PFSK-1 (cell line): ENCODE results near the gene RABGAP1L.

ENCODE experiments used
- FOXP2 ChIP-seq: optimal IDR thresholded peaks from 2 replicates; pipeline ENCODE3; 2011; ENCODE audit warnings: borderline replicate concordance, control low read depth, inconsistent platforms; ENCODE audit not compliant: insufficient read depth; ENCODE audit errors: extremely low read length, extremely low read depth
- POLR2AphosphoS5 ChIP-seq: IDR thresholded peaks from 2 replicates; pipeline ENCODE4 v1.6.1; 2012; ENCODE audit warnings: low read depth, mild to moderate bottlenecking, control low read depth, low read length, moderate library complexity
- REST ChIP-seq, 2 experiments: IDR thresholded peaks; 2 replicates each; pipeline versions ENCODE4 v1.6.1 to v1.8.0; 2011 to 2012; ENCODE audit warnings: low read depth in 2 of 2, low read length in 2 of 2, control low read depth in 1 of 2, inconsistent platforms in 1 of 2, mild to moderate bottlenecking in 1 of 2, moderate library complexity in 1 of 2; ENCODE audit not compliant: insufficient read depth in 1 of 2
- SIN3A ChIP-seq: IDR thresholded peaks from 2 replicates; pipeline ENCODE4 v1.6.1; 2012; ENCODE audit warnings: mild to moderate bottlenecking, low read length, moderate library complexity, borderline replicate concordance; ENCODE audit not compliant: insufficient read depth
- TAF1 ChIP-seq: IDR thresholded peaks from 2 replicates; pipeline ENCODE4 v1.6.1; 2012; ENCODE audit warnings: low read length, control low read depth, borderline replicate concordance; ENCODE audit not compliant: insufficient read depth

RABGAP1L gene

GRCh38 chr1:174747613-174748012 is 588.3 kb downstream of the RABGAP1L start:
- TF ChIP-seq FOXP2 (no peak), TAF1 (no peak), POLR2AphosphoS5 (no peak), REST (IDR thresholded peaks at IDR 0.05; ENCODE audit: insufficient read depth in 1 of 2, low read depth in 2 of 2, low read length in 2 of 2) (no peak), SIN3A (no peak)

- TF ChIP-seq SIN3A (no peak), POLR2AphosphoS5 (no peak), TAF1 (no peak), REST (IDR thresholded peaks at IDR 0.05; ENCODE audit: insufficient read depth in 1 of 2, low read depth in 2 of 2, low read length in 2 of 2) (no peak), FOXP2 (no peak)
These were observed 589.3 kb downstream of the RABGAP1L start for GRCh38 chr1:174748586-174748985.

- TF ChIP-seq TAF1 (no peak), SIN3A (no peak), FOXP2 (no peak), POLR2AphosphoS5 (no peak), REST (IDR thresholded peaks at IDR 0.05; ENCODE audit: insufficient read depth in 1 of 2, low read depth in 2 of 2, low read length in 2 of 2) (no peak)
These were observed 593.8 kb downstream of the RABGAP1L start for GRCh38 chr1:174753131-174753530.

- no peak for TF ChIP-seq TAF1
- no peak for TF ChIP-seq SIN3A
- no peak for TF ChIP-seq REST (IDR thresholded peaks at IDR 0.05; ENCODE audit: insufficient read depth in 1 of 2, low read depth in 2 of 2, low read length in 2 of 2)
- no peak for TF ChIP-seq POLR2AphosphoS5
- no peak for TF ChIP-seq FOXP2
These were observed 602.0 kb downstream of the RABGAP1L start for GRCh38 chr1:174761335-174761734.

GRCh38 chr1:174761901-174762585 is 602.7 kb downstream of the RABGAP1L start:
- TF ChIP-seq POLR2AphosphoS5, result no peak
- no peak for TF ChIP-seq REST (IDR thresholded peaks at IDR 0.05; ENCODE audit: insufficient read depth in 1 of 2, low read depth in 2 of 2, low read length in 2 of 2)
- TF ChIP-seq TAF1, result no peak
- no peak for TF ChIP-seq SIN3A
- TF ChIP-seq FOXP2, result no peak
